GM04503 (cell line): ENCODE results near the gene SLC25A13.

Experiments
- DNase-seq: peaks from one replicate; pipeline ENCODE4 v3.0.0-alpha.2; 2012; ENCODE audit warnings: low read depth

Gene SLC25A13

DNA sequence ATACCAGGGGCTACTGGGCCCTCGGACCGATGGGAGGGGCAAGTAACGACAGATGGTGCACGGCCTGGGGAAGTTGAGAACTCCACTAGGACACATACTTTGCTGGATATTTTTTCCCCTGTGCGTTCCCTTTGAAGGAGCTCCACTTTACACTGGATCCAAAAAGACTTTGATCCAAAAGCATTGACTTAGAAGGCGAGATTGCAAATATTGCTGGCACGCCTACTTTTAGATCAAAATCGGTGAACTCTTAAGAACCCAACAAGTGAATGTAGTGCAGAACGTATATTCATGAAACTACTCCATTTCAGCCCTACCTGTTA lies 436 bp upstream of the SLC25A13 start:
- DNase-seq, result no peak

DNA sequence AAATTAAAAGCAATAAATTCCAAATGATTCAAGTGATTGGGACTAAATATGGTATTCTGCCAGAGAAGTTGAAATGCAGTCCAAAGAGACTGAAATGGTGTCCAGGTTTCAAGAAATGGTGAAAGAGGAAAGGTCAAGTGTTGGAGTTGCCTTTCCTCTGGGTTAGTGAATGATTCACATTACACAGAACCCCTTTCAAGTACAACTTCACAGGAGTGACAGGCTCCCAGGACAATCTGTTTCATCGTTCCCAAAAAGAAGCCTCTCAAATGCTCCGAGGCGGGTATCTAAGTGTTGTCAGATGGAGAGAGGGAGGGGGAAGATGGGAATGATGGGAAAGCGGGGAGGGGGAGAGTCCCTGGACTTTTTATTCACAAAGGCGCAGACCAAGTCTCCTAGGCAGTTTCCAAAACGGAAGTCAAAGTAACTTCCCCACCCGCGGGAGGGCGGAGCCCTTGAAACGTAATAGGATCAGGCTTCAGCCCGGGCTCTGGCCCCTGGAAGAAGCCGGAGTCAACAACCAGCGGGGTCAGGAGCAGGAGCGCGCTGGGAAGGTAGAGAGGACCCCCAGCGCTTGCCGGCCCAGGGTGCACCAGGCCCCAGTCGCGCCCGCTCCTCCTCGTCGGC lies 754 bp downstream of the SLC25A13 start:
- DNase-seq, result peak; percentile 42

- DNase-seq, result no peak
These were observed 1.5 kb downstream of the SLC25A13 start for GRCh38 chr7:96320442-96320841.

- DNase-seq, result no peak
These were observed 2.5 kb downstream of the SLC25A13 start for GRCh38 chr7:96319439-96319838.

DNA sequence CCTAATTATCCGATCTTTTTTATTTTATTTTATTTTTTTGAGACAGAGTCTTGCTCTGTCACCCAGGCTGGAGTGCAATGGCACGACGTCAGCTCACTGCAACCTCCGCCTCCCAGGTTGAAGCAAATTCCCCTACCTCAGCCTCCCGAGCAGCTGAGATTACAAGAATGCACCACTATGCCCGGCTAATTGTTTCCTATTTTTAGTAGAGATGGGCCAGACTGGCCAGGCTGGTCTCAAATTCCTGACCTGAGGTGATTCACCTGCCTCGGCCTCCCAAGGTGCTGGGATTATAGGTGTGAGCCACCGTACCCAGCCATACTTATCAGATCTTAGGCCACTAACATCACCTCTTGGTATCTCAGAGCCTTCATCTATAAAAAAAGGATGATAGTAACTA lies 4.9 kb downstream of the SLC25A13 start:
- no peak for DNase-seq

GRCh38 chr7:96315125-96315512 lies 6.8 kb downstream of the SLC25A13 start:
- no peak for DNase-seq

DNA sequence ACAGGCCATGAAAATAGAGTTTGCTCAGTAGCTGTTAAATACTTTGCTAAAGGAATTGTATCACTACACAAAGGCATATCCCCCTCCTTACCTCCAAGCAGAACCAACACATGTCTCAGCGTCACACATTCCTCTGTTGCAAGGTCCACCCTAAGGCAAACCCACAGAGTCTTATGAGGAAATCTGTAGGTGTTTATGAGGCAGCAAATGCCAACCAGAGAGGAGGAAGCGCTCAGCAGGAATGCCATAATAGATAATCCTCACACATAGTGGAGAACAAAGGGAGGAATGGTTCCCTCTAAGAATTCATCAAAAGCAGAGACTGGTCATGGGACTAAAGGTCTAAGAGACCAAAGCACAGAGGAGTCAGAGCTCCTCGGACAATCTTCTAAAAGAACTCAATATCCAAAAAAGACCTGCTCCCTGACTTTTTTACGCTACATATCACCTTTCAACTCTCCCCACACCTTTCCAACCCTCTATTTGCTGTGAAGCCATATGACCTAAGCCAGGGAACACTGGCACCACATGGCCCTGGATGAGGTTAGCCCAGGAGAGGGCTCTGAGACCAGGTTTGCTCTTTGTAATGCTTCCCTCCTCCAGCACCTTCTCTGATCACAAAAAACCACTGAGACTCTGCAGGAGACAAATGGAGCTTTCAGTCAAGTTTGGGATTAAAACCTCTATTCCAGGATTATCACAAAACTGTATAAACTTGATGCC lies 7.3 kb downstream of the SLC25A13 start:
- no peak for DNase-seq

DNA sequence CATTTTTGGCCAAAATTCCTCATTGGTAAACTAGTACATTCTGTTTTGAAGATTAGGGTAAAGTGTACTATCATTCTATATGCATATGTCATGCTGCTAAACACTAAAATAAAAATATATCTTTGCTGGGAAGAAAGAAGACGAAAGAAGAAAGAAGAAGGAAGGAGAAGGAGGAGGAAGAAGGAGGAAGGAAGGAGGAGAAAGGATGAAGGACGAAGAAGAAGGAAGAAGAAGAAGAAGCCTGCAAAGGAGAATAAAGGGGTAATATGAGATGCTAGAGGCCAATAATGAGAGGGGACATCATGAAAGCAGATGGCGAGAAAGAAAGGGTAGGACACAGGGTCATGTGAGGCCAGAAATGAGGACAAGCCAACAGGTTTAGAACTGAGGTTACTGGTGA lies 8.0 kb downstream of the SLC25A13 start:
- no peak for DNase-seq

GRCh38 chr7:96312502-96312901 lies 9.4 kb downstream of the SLC25A13 start:
- no peak for DNase-seq

- no peak for DNase-seq
These were observed 9.9 kb downstream of the SLC25A13 start for GRCh38 chr7:96311967-96312366.

DNA sequence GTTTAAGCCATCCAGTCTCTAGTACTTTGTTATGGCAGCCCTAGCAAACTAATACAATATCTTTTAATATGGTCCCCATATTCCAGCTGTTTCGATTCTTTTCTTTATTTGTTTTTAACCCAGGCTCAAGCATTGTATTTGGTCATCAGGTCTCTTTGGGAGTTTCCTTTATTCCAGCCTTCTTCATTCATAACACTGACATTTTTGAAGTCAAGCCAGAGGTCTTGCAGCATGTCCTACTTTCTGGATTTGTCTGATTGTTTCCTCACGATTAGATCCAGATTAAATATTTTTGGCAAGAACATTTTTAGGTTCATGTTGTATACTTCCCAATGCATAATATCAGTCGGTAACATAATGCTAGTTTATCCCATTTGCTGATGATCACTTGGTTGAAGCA lies 11.8 kb downstream of the SLC25A13 start:
- no peak for DNase-seq

DNA sequence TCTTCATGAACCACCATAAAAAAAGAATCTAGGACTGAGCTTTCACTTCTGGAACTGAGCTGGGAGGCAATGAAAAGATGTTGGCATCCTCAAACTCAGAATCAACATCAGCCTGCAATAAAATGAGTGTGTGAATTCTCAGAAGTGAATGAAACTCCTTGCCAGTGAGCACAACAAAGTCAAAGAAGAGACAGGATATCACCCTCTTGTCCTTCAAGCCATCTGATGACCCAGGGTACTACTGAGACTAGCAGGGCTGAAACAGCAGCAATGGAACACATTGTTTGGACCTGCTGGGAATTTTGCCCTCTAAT lies 13.0 kb downstream of the SLC25A13 start:
- no peak for DNase-seq

GRCh38 chr7:96308253-96308949 lies 13.5 kb downstream of the SLC25A13 start:
- no peak for DNase-seq

- DNase-seq, result no peak
These were observed 15.3 kb downstream of the SLC25A13 start for GRCh38 chr7:96306385-96307125.

GRCh38 chr7:96305915-96306314 lies 16.0 kb downstream of the SLC25A13 start:
- no peak for DNase-seq

- DNase-seq, result no peak
These were observed 17.3 kb downstream of the SLC25A13 start for GRCh38 chr7:96304573-96304972.

- DNase-seq, result peak; percentile 71
These were observed 18.0 kb downstream of the SLC25A13 start for GRCh38 chr7:96303686-96304443.

DNA sequence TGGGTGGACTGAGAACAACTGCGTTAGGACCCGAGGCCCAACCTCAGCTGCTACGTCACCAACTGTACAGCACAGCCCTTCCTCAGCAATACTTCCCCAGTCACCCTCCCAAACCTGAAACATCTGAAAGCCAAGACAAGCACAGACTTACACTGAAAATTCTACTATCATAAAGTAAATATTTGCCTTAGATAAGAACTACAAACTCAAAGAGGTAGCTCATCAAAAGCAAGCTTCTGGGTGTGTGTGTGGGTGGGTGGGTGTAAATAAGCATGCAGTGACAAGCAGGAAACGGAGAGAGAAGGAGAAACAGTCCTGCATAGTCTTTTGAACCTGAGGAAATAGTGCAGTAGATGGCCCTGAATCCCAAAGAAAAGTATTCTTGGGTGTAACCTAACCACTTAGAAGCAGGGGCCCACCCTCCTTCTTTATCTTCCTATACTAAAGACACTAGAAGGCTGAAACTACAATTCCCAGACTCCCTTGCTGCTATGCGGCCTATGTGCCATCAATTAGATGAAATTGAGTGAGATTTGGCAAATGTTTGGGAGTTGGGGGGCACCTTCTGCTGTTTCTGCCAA lies 18.7 kb downstream of the SLC25A13 start:
- DNase-seq, result no peak

DNA sequence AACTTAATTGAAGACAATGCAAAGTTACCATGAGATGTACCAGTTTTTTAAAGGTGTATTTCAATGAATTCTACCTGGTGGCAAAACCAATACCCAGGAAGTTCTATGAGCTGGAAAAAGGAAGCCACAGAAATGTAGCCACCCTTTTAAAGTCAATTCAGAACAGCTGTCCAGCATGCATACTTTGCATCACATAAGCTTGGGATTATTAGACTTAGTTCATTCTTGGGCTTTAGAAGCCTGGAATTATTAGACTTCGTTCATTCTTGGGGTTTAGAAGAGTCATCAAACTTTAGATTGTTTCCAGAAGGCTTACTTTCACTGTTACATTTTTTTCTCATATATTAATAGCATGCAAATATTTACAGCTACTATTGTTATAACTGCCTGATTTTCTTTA lies 20.9 kb downstream of the SLC25A13 start:
- DNase-seq, result no peak

- DNase-seq, result no peak
These were observed 21.4 kb downstream of the SLC25A13 start for GRCh38 chr7:96300502-96300901.

- no peak for DNase-seq
These were observed 22.4 kb downstream of the SLC25A13 start for GRCh38 chr7:96299496-96299895.

DNA sequence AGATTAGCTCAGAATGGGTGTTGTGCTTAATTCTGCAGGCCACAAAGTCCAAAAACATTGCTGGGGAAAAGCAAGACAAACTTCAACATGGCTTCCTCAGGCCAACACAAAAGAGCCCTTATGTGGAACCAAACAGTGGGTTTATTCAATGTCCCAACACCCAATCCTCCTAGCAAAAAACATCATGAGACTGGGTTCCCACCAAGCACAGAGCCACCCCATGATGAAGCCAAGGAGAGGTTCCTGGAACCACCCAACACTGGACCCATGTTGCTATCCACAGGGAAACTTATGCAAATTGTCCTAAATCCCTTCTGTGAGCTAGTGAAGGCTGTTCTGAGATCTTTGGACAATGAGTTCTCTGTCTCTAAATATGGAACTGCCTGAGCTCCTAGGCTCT lies 24.0 kb downstream of the SLC25A13 start:
- no peak for DNase-seq
